GM12878 (cell line): Measurements from ENCODE around the gene NOS1. TPM values are rescaled to one million over a fixed set of nuclear protein-coding genes. Genes with fewer than 3 reads are reported as not detected.

Experiments used
- ATAC-seq: fragments of 200-7000 bp; cut with Tn5 transposase; 3 replicates; pipeline ENCODE4 v1.9.1; 2020; ENCODE audit warnings: mild to moderate bottlenecking, moderate library complexity
- BruUV-seq: library from RNA; stranded (reverse); fragments of 400-500 nt; replicated peaks from 2 replicates; lab custom pipeline; 2021; lab: Mats Ljungman, UMichigan
- CTCF ChIA-PET: fragments of 300-600 bp; sonication (Branson Sonifier 250); formaldehyde crosslinking; extraction: SDS; loops from one replicate; lab custom pipeline; 2021; ENCODE audit warnings: inconsistent platforms; lab: Yijun Ruan, JAX
- POLR2A ChIA-PET: fragments of 350-600 bp; formaldehyde crosslinking; extraction: SDS; loops from one replicate; lab custom pipeline; 2021; ENCODE audit warnings: inconsistent platforms; lab: Charles Lee
- RAD21 ChIA-PET: fragments of 300-600 bp; sonication (Branson Sonifier 250); formaldehyde crosslinking; loops from one replicate; lab custom pipeline; 2023; ENCODE audit warnings: antibody characterized with exemption; ENCODE audit not compliant: unreplicated experiment; lab: Charles Lee
- SMC1A ChIA-PET: fragments of 300-600 bp; sonication (Branson Sonifier 250); formaldehyde crosslinking; loops from one replicate; lab custom pipeline; 2023; ENCODE audit not compliant: unreplicated experiment, uncharacterized antibody; lab: Charles Lee
- DNase-seq: peaks from one replicate; pipeline ENCODE4 v3.0.0-alpha.2; 2011; ENCODE audit warnings: low read depth, low spot score
- FAIRE-seq: peaks from 3 replicates; lab custom pipeline; 2011; peaks lifted over from hg19 to GRCh38; lab: Jason Lieb, UNC
- H2AFZ ChIP-seq: 2 replicates; pipeline ENCODE4 v1.6.0; 2011; ENCODE audit warnings: low read depth, low read length, control low read depth; ENCODE audit not compliant: control insufficient read depth
- H3K27ac ChIP-seq: 2 replicates; pipeline ENCODE4 v1.5.1; 2011; ENCODE audit warnings: control low read depth; ENCODE audit not compliant: control insufficient read depth, insufficient read depth
- H3K27me3 ChIP-seq, 2 experiments: replicated peaks in 1 of 2; 2 replicates each; pipeline versions ENCODE4 v1.6.0 to v1.6.1; 2011; ENCODE audit warnings: low read length in 1 of 2; ENCODE audit not compliant: control insufficient read depth in 2 of 2, insufficient read depth in 2 of 2
- H3K36me3 ChIP-seq, 2 experiments: 2 replicates each; pipeline ENCODE4 v1.5.1; 2011; ENCODE audit warnings: low read length in 1 of 2; ENCODE audit not compliant: control insufficient read depth in 2 of 2, insufficient read depth in 2 of 2
- H3K4me1 ChIP-seq: 2 replicates; pipeline ENCODE4 v1.6.1; 2011; ENCODE audit warnings: mild to moderate bottlenecking, low read length, moderate library complexity, mixed read lengths; ENCODE audit not compliant: control insufficient read depth, insufficient read depth
- H3K4me2 ChIP-seq: 2 replicates; pipeline ENCODE4 v1.6.0; 2011; ENCODE audit warnings: control low read depth; ENCODE audit not compliant: control insufficient read depth, insufficient read depth
- H3K4me3 ChIP-seq: fragments of 200-600 bp; sonication (generic); 2 replicates; pipeline ENCODE4 v1.5.1; 2016
- H3K79me2 ChIP-seq: 2 replicates; pipeline ENCODE4 v1.6.0; 2011; ENCODE audit warnings: low read length; ENCODE audit not compliant: control insufficient read depth, insufficient read depth
- H3K9ac ChIP-seq: 2 replicates; pipeline ENCODE4 v1.8.0; 2011; ENCODE audit warnings: low read length, control low read depth, mixed read lengths; ENCODE audit not compliant: control insufficient read depth, insufficient read depth
- H3K9me3 ChIP-seq: replicated peaks from 3 replicates; pipeline ENCODE4 v1.5.1; 2011; ENCODE audit warnings: mild to moderate bottlenecking, low read length; ENCODE audit not compliant: control insufficient read depth, insufficient read depth
- H4K20me1 ChIP-seq: 2 replicates; pipeline ENCODE4 v1.6.0; 2011; ENCODE audit not compliant: control insufficient read depth, insufficient read depth
- ATF3 ChIP-seq: IDR thresholded peaks from 2 replicates; pipeline ENCODE4 v1.6.1; 2011; ENCODE audit warnings: low read depth, mild to moderate bottlenecking, low read length, moderate library complexity, borderline replicate concordance; ENCODE audit errors: extremely low read depth
- CHD2 ChIP-seq: IDR thresholded peaks from 2 replicates; pipeline ENCODE4 v1.6.1; 2011; ENCODE audit warnings: low read depth, low read length, improper control_type of control experiment, borderline replicate concordance
- ETV6 ChIP-seq, 2 experiments: fragments of 450-650 bp in 1 of 2; IDR thresholded peaks in 1 of 2; conservative IDR thresholded peaks in 1 of 2; 2 replicates each; pipeline ENCODE4 v1.6.1; 2014; ENCODE audit warnings: antibody characterized with exemption in 1 of 2, borderline replicate concordance in 1 of 2, low read depth in 1 of 2, mild to moderate bottlenecking in 1 of 2, moderate library complexity in 1 of 2
- GATAD2B ChIP-seq: fragments of 450-650 bp; conservative IDR thresholded peaks from 2 replicates; pipeline ENCODE4 v1.6.1; 2017; ENCODE audit warnings: low read depth, mild to moderate bottlenecking, moderate library complexity
- NFIC ChIP-seq: IDR thresholded peaks from 2 replicates; pipeline ENCODE4 v1.6.1; 2012; ENCODE audit warnings: low read depth, mild to moderate bottlenecking, inconsistent platforms, low read length, moderate library complexity
- PML ChIP-seq: IDR thresholded peaks from 2 replicates; pipeline ENCODE4 v1.6.1; 2012; ENCODE audit warnings: low read length, inconsistent platforms
- SMAD5 ChIP-seq: IDR thresholded peaks from 2 replicates; pipeline ENCODE4 v1.6.1; 2016; ENCODE audit warnings: antibody characterized with exemption, low read depth
- SREBF1 ChIP-seq: IDR thresholded peaks from 2 replicates; pipeline ENCODE4 v1.6.1; 2012; ENCODE audit warnings: mild to moderate bottlenecking, low read length
- TCF3 ChIP-seq: IDR thresholded peaks from 2 replicates; pipeline ENCODE4 v1.6.1; 2012; ENCODE audit warnings: low read depth, mild to moderate bottlenecking, low read length, borderline replicate concordance; ENCODE audit not compliant: insufficient read depth
- YBX1 ChIP-seq: fragments of 450-650 bp; IDR thresholded peaks from 2 replicates; pipeline ENCODE4 v1.6.1; 2016; ENCODE audit warnings: antibody characterized with exemption
- WGBS: methylation state at CpG from one replicate; pipeline ENCODE4 v1.1.6; 2016; ENCODE audit warnings: low lambda C conversion rate; ENCODE audit not compliant: insufficient replicate concordance, insufficient coverage; ENCODE audit errors: missing lambda C conversion rate; 5-methylcytosine and 5-hydroxymethylcytosine counted together
- in situ Hi-C: fragments of 300-500 bp; cut with MboI; formaldehyde crosslinking; loops from 9 replicates; pipeline ENCODE4 v1.14.3; 2018; ENCODE audit warnings: mixed read lengths
- intact Hi-C: fragments of 100-400 bp; cut with micrococcal nuclease; formaldehyde crosslinking; loops from one replicate; pipeline ENCODE4 v1.14.2; 2022; ENCODE audit not compliant: unreplicated experiment
- polyA plus RNA-seq, 11 experiments: library from polyadenylated mRNA; depleted of rRNA in 4 of 11; unstranded in 6 of 11; stranded (reverse) in 5 of 11; fragments of >200 nt; fragmentation: Nextera tagmentation in 4 of 11; fragmentation: Illumina TruSeq in 1 of 11; extraction: Ambion mirVana in 4 of 11; extraction: Trizol in 1 of 11; gene quantifications; 1 replicate in 1 of 11; 2 replicates in 10 of 11; pipeline versions ENCODE4 v1.2.1 to v1.2.3, GENCODE V29; 2011 to 2016; ENCODE audit warnings: inconsistent platforms in 2 of 11, missing spikeins in 2 of 11, low read depth in 1 of 11
- total RNA-seq, 4 experiments: library from RNA; depleted of rRNA in 3 of 4; stranded (reverse); fragments of >200 nt in 3 of 4; fragmentation: Illumina TruSeq in 1 of 4; extraction: Trizol in 1 of 4; gene quantifications; 2 replicates each; pipeline versions ENCODE4 v1.2.1 to v1.2.3, GENCODE V29; 2013 to 2021
- TF ChIP-seq, protein P1 (sequence below): IDR thresholded peaks from 2 replicates; pipeline ENCODE4 v1.6.1; 2012; ENCODE audit warnings: low read length, inconsistent platforms

NOS1 gene
- total and polyA plus RNA-seq, 10 of the 15 experiments (the other 5 are each of a cell fraction or from before 2014, with no cell fraction given) = under 0.01 to 0.04 (median 0.01) TPM; not detected in 7

GRCh38 chr12:117404203-117404853, 42.9 kb upstream of the NOS1 start:
- ChIA-PET SMC1A (no interaction called here), RAD21 (no interaction called here), POLR2A (no interaction called here), CTCF (no interaction called here)
- Histone ChIP-seq H3K79me2 (no peaks in the 10 kb centered on the region), H3K36me3 (no peaks in the 10 kb centered on the region), H3K4me3 (no peak overlapping the region), H4K20me1 (no peaks in the 10 kb centered on the region), H3K9ac (no peak overlapping the region), H3K27ac (no peak overlapping the region)
- 6% methylated on average over 4 of the region's 4 CpGs for WGBS
- BruUV-seq = no TSS peak
- no peak for ATAC-seq
- TF ChIP-seq NFIC = no peak
- TF ChIP-seq, protein P1, sequence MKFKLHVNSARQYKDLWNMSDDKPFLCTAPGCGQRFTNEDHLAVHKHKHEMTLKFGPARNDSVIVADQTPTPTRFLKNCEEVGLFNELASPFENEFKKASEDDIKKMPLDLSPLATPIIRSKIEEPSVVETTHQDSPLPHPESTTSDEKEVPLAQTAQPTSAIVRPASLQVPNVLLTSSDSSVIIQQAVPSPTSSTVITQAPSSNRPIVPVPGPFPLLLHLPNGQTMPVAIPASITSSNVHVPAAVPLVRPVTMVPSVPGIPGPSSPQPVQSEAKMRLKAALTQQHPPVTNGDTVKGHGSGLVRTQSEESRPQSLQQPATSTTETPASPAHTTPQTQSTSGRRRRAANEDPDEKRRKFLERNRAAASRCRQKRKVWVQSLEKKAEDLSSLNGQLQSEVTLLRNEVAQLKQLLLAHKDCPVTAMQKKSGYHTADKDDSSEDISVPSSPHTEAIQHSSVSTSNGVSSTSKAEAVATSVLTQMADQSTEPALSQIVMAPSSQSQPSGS = no peak
- TF ChIP-seq, all 136 proteins: peak for 0
- Histone ChIP-seq H3K9me3 (no peaks in the 10 kb centered on the region), H3K4me1 (no peaks in the 10 kb centered on the region), H3K27me3 (no peaks in the 10 kb centered on the region), H3K4me2 (no peak overlapping the region), H2AFZ (no peak overlapping the region)
- DNase-seq (no peak), FAIRE-seq (no peak)
- in situ Hi-C loops (no loop called here), intact Hi-C loops (no loop called here)

DNA sequence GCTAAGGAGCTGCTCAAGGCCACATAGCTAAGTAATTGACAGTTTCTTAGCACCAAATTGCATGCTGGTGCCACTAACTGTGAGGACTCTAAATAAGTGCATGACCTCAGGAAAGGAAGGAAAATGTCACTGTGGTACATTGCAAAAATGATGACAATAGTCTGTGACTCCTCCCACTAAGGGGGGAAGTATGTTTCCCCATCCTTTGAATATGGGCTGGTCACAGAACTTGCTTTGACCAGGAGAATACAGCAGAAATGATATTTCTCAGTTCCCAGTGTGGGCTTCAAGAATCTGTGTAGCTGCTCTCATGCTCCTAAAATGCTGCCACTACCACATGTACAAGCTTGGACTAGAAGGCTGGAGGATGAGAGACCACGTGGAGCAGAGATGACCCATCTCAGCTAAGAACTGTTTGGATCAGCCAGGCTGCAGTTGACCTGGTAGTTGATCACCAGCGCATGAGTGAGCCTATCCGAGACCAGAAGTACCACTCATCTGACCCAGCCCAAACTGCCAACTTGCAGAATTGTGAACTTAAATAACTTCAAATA, 42.2 kb upstream of the NOS1 start:
- POLR2A ChIA-PET = no interaction called here
- SMC1A ChIA-PET = no interaction called here
- no peak overlapping the region for H3K4me2 ChIP-seq
- ATAC-seq (no peak), FAIRE-seq (no peak), DNase-seq (no peak)
- CTCF ChIA-PET = no interaction called here
- in situ Hi-C loops = no loop called here
- H3K27me3 ChIP-seq = no peaks in the 10 kb centered on the region
- RAD21 ChIA-PET = no interaction called here
- H3K4me1 ChIP-seq = no peaks in the 10 kb centered on the region
- no peak overlapping the region for H3K9ac ChIP-seq
- H3K4me3 ChIP-seq = no peak overlapping the region
- H2AFZ ChIP-seq = no peak overlapping the region
- no peaks in the 10 kb centered on the region for H3K36me3 ChIP-seq
- H3K27ac ChIP-seq = no peak overlapping the region
- intact Hi-C loops = no loop called here
- no peaks in the 10 kb centered on the region for H3K79me2 ChIP-seq
- WGBS = 53% methylated on average over 3 of the region's 3 CpGs
- H3K9me3 ChIP-seq = no peaks in the 10 kb centered on the region
- H4K20me1 ChIP-seq = no peaks in the 10 kb centered on the region
- no TSS peak for BruUV-seq
- TF ChIP-seq ATF3 = no peak
- no peak for TF ChIP-seq ETV6 (conservative IDR thresholded peaks at IDR 0.05 in 1 of 2, IDR thresholded peaks at IDR 0.05 in 1 of 2; ENCODE audit: borderline replicate concordance in 1 of 2, low read depth in 1 of 2)
- no peak for TF ChIP-seq YBX1
- no peak for TF ChIP-seq TCF3
- TF ChIP-seq SREBF1 = no peak
- no peak for TF ChIP-seq PML
- TF ChIP-seq SMAD5 = no peak
- no peak for TF ChIP-seq CHD2
- TF ChIP-seq GATAD2B = no peak
